Loucy (cell line): ENCODE measurements around the gene RNF141.

Source experiments
- H2AFZ ChIP-seq: fragments of 200-600 bp; sonication (generic); 2 replicates; pipeline ENCODE4 v1.6.0; 2016; ENCODE audit warnings: antibody characterized with exemption, mild to moderate bottlenecking, low read length, moderate library complexity
- H3F3A ChIP-seq: fragments of 200-600 bp; 2 replicates; pipeline ENCODE4 v1.6.0; 2016; ENCODE audit warnings: antibody characterized with exemption, low read depth, mild to moderate bottlenecking
- H3K27me3 ChIP-seq: fragments of 200-600 bp; sonication (generic); 2 replicates; pipeline ENCODE4 v1.6.1; 2014; ENCODE audit warnings: low read length, mild to moderate bottlenecking; ENCODE audit not compliant: insufficient read depth, poor library complexity, severe bottlenecking
- H3K36me3 ChIP-seq: fragments of 200-600 bp; sonication (generic); 2 replicates; pipeline ENCODE4 v1.6.1; 2016; ENCODE audit warnings: low read length; ENCODE audit not compliant: insufficient read depth
- H3K4me1 ChIP-seq: fragments of 200-600 bp; sonication (generic); 2 replicates; pipeline ENCODE4 v1.5.1; 2014; ENCODE audit warnings: low read length, mild to moderate bottlenecking; ENCODE audit not compliant: insufficient read depth, poor library complexity, severe bottlenecking
- H3K4me2 ChIP-seq: fragments of 200-600 bp; sonication (generic); 2 replicates; pipeline ENCODE4 v1.6.0; 2014; ENCODE audit warnings: antibody characterized with exemption, low read length, low read depth, mild to moderate bottlenecking; ENCODE audit not compliant: poor library complexity, severe bottlenecking
- H3K4me3 ChIP-seq: fragments of 200-600 bp; sonication (generic); 2 replicates; pipeline ENCODE4 v1.5.1; 2014; ENCODE audit warnings: low read length, mild to moderate bottlenecking, mixed read lengths; ENCODE audit not compliant: poor library complexity, severe bottlenecking
- H3K79me2 ChIP-seq: fragments of 200-600 bp; sonication (generic); 2 replicates; pipeline ENCODE4 v1.6.1; 2014; ENCODE audit warnings: low read length; ENCODE audit not compliant: insufficient read depth
- H3K9ac ChIP-seq: fragments of 200-600 bp; sonication (generic); 2 replicates; pipeline ENCODE4 v1.6.0; 2014; ENCODE audit warnings: mild to moderate bottlenecking, low read depth, low read length, moderate library complexity; ENCODE audit not compliant: poor library complexity, severe bottlenecking
- H3K9me2 ChIP-seq: fragments of 200-600 bp; sonication (generic); replicated peaks from 2 replicates; pipeline ENCODE4 v1.6.1; 2016; ENCODE audit warnings: low read depth, low read length, mixed read lengths
- H3K9me3 ChIP-seq: fragments of 200-600 bp; sonication (generic); 2 replicates; pipeline ENCODE4 v1.6.1; 2014; ENCODE audit warnings: mild to moderate bottlenecking, antibody characterized with exemption, low read length, low read depth; ENCODE audit not compliant: insufficient read depth
- H4K20me1 ChIP-seq: fragments of 200-600 bp; sonication (generic); 2 replicates; pipeline ENCODE4 v1.6.0; 2014; ENCODE audit warnings: antibody characterized with exemption, low read length, mild to moderate bottlenecking; ENCODE audit not compliant: insufficient read depth, poor library complexity, severe bottlenecking
- EZH2phosphoT487 ChIP-seq: fragments of 200-600 bp; IDR thresholded peaks from 2 replicates; pipeline ENCODE4 v1.6.1; 2018; ENCODE audit warnings: antibody characterized with exemption, mild to moderate bottlenecking, moderate library complexity, borderline replicate concordance
- TF ChIP-seq, protein P1 (sequence below): fragments of 200-600 bp; sonication (generic); conservative IDR thresholded peaks from 2 replicates; pipeline ENCODE4 v1.5.1; 2014; ENCODE audit warnings: mild to moderate bottlenecking, antibody characterized with exemption, low read length

RNF141 gene

DNA sequence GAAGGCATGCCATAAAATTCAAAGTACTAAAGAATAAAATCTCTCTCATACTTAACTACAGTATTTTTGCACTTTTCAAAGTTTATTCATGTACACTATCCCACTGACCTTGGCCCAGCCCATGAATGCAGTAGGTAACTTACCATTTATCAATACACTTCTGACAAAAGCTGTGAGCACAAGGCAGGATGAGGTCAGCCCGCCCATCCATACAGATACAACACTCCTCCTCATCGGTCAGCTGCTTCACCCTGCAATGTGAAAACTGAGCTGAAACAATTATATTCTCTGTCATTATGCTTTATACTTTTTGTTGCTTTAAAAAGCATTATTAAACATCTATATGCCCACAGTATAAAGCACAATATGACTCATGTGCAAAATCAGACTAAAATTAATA lies 22.1 kb downstream of the RNF141 start:
- TF ChIP-seq, protein P1, sequence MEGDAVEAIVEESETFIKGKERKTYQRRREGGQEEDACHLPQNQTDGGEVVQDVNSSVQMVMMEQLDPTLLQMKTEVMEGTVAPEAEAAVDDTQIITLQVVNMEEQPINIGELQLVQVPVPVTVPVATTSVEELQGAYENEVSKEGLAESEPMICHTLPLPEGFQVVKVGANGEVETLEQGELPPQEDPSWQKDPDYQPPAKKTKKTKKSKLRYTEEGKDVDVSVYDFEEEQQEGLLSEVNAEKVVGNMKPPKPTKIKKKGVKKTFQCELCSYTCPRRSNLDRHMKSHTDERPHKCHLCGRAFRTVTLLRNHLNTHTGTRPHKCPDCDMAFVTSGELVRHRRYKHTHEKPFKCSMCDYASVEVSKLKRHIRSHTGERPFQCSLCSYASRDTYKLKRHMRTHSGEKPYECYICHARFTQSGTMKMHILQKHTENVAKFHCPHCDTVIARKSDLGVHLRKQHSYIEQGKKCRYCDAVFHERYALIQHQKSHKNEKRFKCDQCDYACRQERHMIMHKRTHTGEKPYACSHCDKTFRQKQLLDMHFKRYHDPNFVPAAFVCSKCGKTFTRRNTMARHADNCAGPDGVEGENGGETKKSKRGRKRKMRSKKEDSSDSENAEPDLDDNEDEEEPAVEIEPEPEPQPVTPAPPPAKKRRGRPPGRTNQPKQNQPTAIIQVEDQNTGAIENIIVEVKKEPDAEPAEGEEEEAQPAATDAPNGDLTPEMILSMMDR: no peak
- TF ChIP-seq EZH2phosphoT487: no peak
- no peaks in the 10 kb centered on the region for H4K20me1 ChIP-seq
- H3K4me2 ChIP-seq: no peak overlapping the region
- H3K9me2 ChIP-seq: no peaks in the 10 kb centered on the region
- no peak overlapping the region for H2AFZ ChIP-seq
- H3K9me3 ChIP-seq: no peaks in the 10 kb centered on the region
- no peak overlapping the region for H3K9ac ChIP-seq
- H3F3A ChIP-seq: peaks cover 2% of the 10 kb centered on the region; the same call in 1 of the 2 replicates
- no peak overlapping the region for H3K4me3 ChIP-seq
- peaks cover 24% of the 10 kb centered on the region for H3K36me3 ChIP-seq
- H3K27me3 ChIP-seq: no peaks in the 10 kb centered on the region
- H3K79me2 ChIP-seq: no peaks in the 10 kb centered on the region
- H3K4me1 ChIP-seq: peaks cover 17% of the 10 kb centered on the region

DNA sequence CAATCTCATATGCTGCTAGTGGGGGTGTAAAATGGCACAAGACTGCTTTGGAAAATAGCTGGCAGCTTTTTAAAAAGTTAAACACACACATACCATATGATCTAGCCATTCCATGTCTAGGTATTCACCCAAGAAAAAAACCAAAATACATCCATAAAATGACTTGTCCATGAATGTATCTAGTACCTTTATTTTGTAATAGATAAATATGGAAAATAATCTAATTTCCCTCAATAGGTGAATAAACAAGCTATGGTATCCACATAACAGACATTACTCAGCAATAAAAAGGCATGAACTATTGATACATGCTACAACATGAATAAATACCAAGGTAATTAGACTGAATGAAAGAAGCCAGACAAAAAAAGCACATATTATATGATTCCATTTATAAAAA lies 22.9 kb downstream of the RNF141 start:
- no peaks in the 10 kb centered on the region for H3K9me2 ChIP-seq
- no peak overlapping the region for H3K9ac ChIP-seq
- H2AFZ ChIP-seq: no peak overlapping the region
- no peak overlapping the region for H3K4me3 ChIP-seq
- peaks cover 2% of the 10 kb centered on the region; the same call in 1 of the 2 replicates for H3F3A ChIP-seq
- peaks cover 9% of the 10 kb centered on the region for H3K4me1 ChIP-seq
- H3K9me3 ChIP-seq: no peaks in the 10 kb centered on the region
- no peak overlapping the region for H3K4me2 ChIP-seq
- TF ChIP-seq, protein P1: no peak
- TF ChIP-seq EZH2phosphoT487: no peak
- no peaks in the 10 kb centered on the region for H3K27me3 ChIP-seq
- no peaks in the 10 kb centered on the region for H4K20me1 ChIP-seq
- no peaks in the 10 kb centered on the region for H3K79me2 ChIP-seq
- peaks cover 28% of the 10 kb centered on the region for H3K36me3 ChIP-seq

DNA sequence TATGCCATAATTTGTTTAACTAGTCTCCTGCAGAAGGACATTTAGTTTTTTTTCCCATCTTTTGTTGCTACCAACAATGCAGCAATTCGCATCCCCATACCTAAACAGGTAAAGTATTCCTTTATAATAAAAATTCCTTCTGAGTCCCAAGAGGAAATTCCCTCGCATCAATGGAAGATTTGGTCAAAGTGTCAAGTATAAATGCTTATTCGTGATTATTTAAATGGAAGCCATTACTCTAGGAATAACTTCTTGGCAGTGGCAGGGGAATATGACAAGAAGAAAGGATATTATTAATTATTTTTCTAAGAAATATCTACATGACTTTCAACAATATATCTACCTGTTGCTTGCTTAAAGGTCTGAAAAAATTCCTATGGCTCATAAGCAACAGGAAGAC lies 25.6 kb downstream of the RNF141 start:
- Histone ChIP-seq H3K4me1 (no peaks in the 10 kb centered on the region), H3F3A (no peaks in the 10 kb centered on the region)

More for the DNA sequence above, 25.6 kb downstream of the RNF141 start:
- H4K20me1 ChIP-seq: no peaks in the 10 kb centered on the region
- no peak overlapping the region for H3K4me3 ChIP-seq
- no peaks in the 10 kb centered on the region for H3K27me3 ChIP-seq
- H3K79me2 ChIP-seq: no peaks in the 10 kb centered on the region
- no peak overlapping the region for H3K4me2 ChIP-seq
- no peak for TF ChIP-seq EZH2phosphoT487
- TF ChIP-seq, protein P1: no peak
- no peak overlapping the region for H3K9ac ChIP-seq
- H3K9me2 ChIP-seq: no peaks in the 10 kb centered on the region
- no peaks in the 10 kb centered on the region for H3K9me3 ChIP-seq
- H3K36me3 ChIP-seq: peaks cover 31% of the 10 kb centered on the region
- no peak overlapping the region for H2AFZ ChIP-seq
